GM21619 (cell line): Measurements from ENCODE around the gene TPP1.
A peak's percentile ranks its signal among the peaks of the same experiment; 100 is the strongest.

Source experiments
- ATAC-seq: cut with Tn5 transposase; IDR thresholded peaks from one replicate; pipeline ENCODE4 v1.9.1; 2021; ENCODE audit not compliant: unreplicated experiment

Gene TPP1

GRCh38 chr11:6619004-6619745, at the start of gene TPP1:
TPP1 (minus strand) TSS chr11:6619422; CDS start chr11:6619400, 22 bp downstream.
- ATAC-seq, result peak; percentile 99

GRCh38 chr11:6667733-6668374, 48.6 kb upstream of the TPP1 start:
- ATAC-seq, result peak; percentile 75

GRCh38 chr11:6666302-6667183, 47.3 kb upstream of the TPP1 start:
- no peak for ATAC-seq

GRCh38 chr11:6664551-6664950, 45.3 kb upstream of the TPP1 start:
- no peak for ATAC-seq

GRCh38 chr11:6663794-6664469, 44.7 kb upstream of the TPP1 start:
- no peak for ATAC-seq

GRCh38 chr11:6660712-6661111, 41.5 kb upstream of the TPP1 start:
- ATAC-seq, result no peak

GRCh38 chr11:6658647-6659046, 39.4 kb upstream of the TPP1 start:
- no peak for ATAC-seq

- no peak for ATAC-seq
Measured at GRCh38 chr11:6657346-6657745, 38.1 kb upstream of the TPP1 start.

- no peak for ATAC-seq
Measured at GRCh38 chr11:6656936-6657335, 37.7 kb upstream of the TPP1 start.

- ATAC-seq, result no peak
Measured at GRCh38 chr11:6656584-6656915, 37.3 kb upstream of the TPP1 start.

- ATAC-seq, result no peak
Measured at GRCh38 chr11:6655790-6656583, 36.8 kb upstream of the TPP1 start, which contains the start of gene DCHS1. DCHS1 (minus strand) TSS chr11:6655809; CDS start chr11:6641613, 14,196 bp downstream.

- no peak for ATAC-seq
Measured at GRCh38 chr11:6655020-6655789, 36.0 kb upstream of the TPP1 start.

GRCh38 chr11:6654281-6655019, 35.2 kb upstream of the TPP1 start:
- ATAC-seq, result no peak

GRCh38 chr11:6653656-6654055, 34.4 kb upstream of the TPP1 start:
- no peak for ATAC-seq

- no peak for ATAC-seq
Measured at GRCh38 chr11:6653097-6653496, 33.9 kb upstream of the TPP1 start.

- no peak for ATAC-seq
Measured at GRCh38 chr11:6652182-6652581, 33.0 kb upstream of the TPP1 start.

- ATAC-seq, result no peak
Measured at GRCh38 chr11:6650980-6651379, 31.8 kb upstream of the TPP1 start.

GRCh38 chr11:6650104-6650503, 30.9 kb upstream of the TPP1 start:
- ATAC-seq, result no peak

- no peak for ATAC-seq
Measured at GRCh38 chr11:6648501-6648900, 29.3 kb upstream of the TPP1 start.
